GM18526 (cell line): ENCODE results near the gene FHOD1.

Experiments used
- POLR2A ChIP-seq: IDR thresholded peaks from 3 replicates; pipeline ENCODE4 v1.6.1; 2011; ENCODE audit not compliant: insufficient read length; ENCODE audit errors: extremely low read depth

Gene FHOD1

DNA sequence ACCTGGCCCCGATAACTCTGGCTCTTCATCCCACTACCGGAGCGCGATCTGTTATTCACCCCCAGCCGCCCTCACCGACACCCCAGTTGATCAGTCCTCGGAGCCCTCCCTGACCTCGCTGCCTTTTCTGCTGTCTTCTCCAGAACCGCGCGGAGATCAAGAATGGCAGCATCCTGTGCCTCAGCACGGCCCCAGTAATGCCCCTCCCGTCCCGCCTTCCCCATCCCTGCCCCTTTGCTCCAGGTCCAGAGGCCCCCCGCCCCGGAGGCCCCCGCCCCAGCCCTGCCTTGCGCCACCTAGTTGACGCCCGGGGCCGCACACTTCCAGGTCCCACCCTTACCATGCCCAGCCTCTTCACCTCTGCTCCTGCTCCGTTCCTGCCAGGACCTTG, 47.5 kb downstream of the FHOD1 start:
- no peak for TF ChIP-seq POLR2A

DNA sequence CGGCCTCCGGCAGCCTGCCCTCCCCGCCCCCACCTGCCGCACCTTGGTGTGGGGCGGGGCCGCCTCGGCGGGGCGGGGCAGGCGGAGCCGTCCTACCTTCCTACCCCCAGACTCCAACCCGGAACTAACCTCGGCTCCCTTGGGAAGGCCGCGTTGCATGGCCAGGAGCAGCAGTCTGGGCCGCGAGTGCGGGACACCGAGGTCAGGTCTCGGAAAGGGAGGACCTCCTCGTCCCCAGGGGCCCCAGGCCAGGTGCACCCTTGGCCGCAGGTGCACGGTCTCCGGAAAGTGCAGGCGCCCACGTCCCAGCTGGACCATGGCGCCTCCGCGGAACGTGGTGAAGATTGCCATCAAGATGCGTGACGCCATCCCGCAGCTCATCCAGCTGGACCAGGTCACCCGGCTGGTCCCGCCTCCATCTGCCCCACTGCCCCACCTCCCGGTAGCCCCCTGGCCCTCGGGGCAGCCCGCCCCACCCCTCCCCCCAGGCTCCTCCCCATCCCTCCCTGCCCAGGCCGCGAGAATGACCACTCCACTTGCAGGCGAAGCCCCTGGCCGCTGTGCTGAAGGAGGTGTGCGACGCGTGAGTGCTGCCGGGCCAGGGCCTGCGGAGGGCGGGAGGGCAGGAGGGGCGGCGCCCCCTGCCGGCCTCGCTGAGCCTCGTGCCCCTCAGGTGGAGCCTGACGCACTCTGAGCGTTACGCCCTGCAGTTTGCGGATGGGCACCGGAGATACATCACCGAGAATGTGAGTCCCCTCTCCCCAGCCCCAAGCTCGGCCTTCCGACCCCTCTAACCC, 48.1 kb downstream of the FHOD1 start, which contains the start of gene ELMO3:
Gene ELMO3 (plus strand): TSS at position 121 of the 797 bp plus-strand sequence. CDS start 196 bp downstream, at position 317.
- no peak for TF ChIP-seq POLR2A

DNA sequence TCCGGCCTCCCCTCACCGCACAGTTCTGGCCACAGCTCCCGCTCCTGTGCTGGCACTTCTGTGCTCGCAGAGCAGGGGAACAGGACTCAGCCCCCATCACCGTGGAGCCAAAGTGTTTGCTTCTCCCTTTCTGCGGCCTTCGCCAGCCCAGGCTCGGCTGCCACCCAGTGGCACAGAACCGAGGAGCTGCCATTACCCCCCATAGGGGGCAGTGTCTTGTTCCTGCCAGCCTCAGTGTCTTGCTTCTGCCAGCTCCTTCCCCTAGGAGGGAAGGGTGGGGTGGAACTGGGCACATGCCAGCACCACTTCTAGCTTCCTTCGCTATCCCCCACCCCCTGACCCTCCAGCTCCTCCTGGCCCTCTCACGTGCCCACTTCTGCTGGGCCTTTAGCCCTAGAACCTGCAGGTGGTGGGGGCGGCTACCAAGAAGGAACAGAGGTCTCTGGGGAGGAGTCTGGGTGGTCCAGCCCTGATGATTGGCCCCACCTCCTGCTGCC, 49.0 kb downstream of the FHOD1 start:
- no peak for TF ChIP-seq POLR2A

DNA sequence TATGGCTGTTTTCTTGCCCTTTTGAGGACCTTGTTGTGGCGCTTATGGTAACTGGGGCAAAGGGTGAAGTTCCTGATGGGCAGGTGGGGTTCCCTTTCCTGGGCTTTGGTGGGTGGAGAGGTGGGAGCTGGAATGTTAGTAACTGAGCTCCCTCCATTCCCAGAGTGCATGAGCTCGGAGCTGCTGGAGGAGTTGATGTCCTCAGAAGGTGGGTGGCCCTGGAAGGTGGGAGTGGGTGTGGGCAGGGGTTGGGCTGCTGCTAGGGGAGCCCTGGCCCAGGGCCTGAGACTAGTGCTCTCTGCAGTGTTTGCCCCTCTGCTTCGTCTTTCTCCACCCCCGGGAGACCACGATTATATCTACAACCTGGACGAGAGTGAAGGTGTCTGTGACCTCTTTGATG, 49.6 kb downstream of the FHOD1 start:
- no peak for TF ChIP-seq POLR2A

DNA sequence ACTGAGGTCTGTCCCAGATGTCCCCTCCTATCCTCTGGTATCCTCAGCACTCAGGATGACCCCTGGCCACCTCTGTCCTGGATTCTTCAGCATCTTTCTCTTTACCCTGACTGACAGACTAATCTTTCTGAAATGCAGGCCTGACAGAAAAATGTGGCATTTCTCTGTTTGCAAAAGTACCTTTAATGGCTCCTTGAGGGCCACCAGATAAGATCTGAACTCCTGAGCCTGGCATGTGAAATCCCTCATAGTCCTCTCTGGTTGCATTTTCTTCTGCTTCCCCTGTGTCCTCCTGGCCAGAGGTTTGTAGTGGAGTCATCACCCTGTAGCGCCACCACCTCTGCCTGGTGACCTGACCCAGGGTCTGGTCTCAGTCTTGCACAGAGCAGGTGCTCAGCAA, 50.4 kb downstream of the FHOD1 start:
- TF ChIP-seq POLR2A = no peak

DNA sequence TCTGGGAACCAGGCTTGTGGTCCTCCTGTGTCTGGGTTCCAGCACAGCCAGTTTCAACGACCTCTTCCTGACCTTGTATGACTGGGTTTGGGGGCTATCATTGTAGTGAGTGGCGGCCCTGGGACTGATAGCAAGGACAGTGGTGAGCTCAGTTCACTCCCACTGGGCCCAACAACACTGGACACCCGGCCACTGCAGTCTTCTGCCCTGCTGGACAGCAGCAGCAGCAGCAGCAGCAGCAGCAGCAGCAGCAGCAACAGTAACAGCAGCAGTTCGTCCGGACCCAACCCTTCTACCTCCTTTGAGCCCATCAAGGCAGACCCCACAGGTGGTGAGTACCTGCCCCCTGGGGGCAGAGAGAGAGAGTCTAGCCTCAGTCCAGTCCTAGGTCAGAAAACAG, 51.6 kb downstream of the FHOD1 start:
- TF ChIP-seq POLR2A = no peak

DNA sequence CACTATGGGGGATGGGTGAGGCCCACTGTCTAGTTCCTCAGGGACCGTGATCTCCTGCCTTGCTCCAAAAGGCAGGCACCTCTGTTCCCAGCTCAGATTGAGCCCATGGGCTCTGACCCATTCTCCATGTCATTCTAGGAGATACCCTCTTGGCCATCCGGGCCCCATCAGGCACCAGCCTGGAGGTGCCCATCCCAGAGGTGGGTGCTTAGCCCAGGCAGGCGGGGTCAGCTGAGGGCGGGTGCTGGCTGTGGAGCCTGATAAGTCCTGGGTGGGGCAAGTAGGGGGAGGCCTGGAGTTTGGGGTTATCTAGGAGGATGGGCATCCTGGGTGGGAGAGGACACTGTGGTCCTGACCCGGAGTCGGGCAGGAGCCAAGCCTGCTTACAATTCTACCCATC, 53.0 kb downstream of the FHOD1 start:
- TF ChIP-seq POLR2A = no peak

DNA sequence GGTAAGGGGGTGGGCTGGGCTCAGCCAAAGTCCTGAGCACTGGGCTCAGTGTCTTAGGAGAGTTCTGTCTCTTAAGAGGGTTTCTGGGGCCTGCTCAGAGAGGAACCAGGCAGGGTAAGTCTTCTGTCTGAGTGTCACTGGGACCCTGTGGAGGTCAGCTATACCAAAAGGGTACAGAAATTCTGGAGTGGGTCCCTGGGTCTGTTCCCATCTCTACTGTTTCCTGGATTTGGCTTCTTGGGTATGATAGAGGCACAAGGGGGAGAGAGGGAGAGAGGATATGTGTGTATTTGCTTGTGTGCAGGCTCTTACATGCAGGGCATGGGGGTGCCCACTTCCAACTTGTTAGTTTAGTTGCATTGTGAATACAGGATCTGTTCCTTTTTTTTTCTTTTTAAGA, 53.7 kb downstream of the FHOD1 start:
- TF ChIP-seq POLR2A = no peak

DNA sequence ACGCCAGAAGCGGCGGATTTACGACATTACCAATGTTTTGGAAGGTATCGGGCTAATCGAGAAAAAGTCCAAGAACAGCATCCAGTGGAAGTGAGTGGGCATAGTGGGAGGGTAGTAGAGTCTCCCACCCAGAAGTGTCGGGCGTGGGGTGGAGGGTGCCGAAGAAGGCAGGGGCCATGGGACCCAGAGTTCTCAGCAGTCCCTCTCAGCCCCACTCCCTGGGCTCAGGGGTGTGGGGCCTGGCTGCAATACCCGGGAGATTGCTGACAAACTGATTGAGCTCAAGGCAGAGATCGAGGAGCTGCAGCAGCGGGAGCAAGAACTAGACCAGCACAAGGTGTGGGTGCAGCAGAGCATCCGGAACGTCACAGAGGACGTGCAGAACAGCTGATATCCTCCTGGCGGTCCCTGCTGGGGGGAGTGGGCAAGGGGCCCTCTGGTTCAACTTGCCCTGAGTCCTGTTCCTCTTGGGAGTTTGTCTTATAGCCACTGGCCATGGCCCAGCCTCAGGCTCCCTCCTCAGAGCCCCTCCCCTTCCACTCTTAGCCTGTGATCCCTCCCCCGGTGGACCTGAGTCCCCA, 54.4 kb downstream of the FHOD1 start:
- no peak for TF ChIP-seq POLR2A

DNA sequence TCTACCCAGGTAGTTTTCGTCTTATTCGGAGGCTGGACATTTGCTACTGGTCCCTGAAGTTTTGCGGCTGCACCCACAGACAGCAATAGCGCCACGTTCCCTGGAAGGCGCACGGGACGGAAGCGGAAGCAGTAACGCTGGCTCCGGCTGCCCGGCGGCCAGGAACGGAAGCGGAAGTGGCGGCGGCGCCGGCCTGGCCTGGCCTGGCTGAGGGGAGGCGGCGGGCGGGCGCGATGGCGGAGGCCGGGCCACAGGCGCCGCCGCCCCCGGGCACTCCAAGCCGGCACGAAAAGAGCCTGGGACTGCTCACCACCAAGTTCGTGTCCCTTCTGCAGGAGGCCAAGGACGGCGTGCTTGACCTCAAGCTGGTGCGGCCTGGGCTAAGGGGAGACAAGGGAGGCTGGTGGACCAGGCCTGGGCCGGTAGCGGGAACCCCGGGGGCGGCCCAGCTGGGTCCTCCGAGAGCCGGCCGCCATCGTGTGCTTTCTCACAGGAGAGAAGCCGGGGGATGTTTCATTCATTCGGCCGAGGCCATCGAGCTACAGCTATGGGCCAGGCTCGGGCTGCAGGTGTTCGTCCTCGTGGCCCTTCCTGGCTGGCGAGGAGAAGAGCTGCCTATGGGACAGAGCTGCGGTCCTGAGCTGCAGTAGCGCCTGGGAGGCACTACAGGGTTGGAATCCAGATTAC, 55.1 kb downstream of the FHOD1 start, which contains the start of gene E2F4:
Gene E2F4 (plus strand): TSS at position 161 of the 687 bp plus-strand sequence. CDS start 73 bp downstream, at position 234.
- peak; percentile 80 for TF ChIP-seq POLR2A

DNA sequence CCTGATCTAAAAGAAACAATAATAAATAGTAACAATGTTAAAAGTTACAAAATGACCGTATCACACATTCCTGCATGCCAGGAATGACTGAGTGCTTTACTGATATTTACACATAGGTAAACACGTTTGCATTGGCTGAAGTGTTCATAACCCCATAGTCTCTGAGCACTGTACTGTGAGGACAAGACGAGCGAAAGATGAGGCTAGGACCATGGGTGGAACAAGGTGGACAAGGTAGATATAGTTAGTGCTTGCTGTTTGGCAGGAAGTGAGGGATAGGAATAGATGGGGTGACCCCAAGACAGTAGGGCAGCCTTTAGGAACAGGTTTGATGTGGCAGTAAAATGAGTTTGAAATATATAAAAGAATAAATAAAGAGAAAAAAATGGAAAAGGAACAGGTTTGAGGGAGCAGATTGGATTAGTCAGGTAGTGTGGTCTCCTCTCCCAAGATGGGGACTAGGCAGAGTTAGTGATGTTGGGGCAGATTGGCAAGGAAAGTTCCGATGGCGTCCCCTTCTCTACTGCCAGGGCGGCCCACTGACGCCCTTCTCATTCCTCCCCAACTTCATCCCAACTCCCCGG, 55.8 kb downstream of the FHOD1 start:
- TF ChIP-seq POLR2A = no peak

DNA sequence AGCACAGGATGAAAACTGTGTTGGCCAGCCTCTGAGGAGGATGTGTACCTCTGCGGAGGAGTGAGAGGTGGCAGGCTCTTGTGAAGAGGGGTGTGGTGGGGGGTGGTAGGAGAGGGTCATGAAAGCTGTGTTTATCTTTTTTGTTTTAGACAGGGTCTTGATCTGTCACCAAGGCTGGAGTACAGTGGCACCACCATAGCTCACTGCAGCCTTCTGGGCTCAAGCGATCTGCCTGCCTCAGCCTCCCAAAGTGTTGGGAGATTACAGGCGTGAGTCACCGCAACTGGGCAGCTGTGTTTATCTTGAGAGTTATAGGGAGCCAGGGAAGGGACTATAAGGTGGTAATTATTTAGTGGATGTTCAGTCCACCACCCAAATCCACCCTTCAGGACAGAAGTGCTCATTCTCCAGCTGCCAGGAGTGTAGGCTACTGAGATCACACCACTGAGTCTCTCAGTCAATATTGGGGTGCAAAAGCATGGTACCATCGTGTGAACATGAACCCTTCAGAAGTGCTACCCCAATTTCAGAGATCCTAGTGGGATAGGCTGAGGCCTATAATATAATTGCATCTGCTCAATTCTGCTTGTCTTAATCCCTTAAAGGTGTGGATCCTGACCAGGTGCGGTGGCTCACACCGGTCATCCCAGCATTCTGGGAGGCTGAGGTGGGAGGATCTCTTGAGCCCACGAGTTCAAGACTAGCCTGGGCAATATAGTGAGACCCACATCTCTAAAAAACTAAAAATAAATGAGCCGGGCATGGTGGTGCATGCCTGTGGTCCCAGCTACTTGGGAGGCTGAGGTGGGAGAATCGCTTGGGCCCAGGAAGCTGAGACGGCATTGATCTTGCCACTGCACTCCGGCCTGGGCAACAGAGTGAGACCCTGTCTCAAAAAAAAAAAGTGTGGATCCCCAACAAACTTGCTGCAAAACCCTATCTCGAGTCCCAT, 56.6 kb downstream of the FHOD1 start:
- TF ChIP-seq POLR2A = no peak

DNA sequence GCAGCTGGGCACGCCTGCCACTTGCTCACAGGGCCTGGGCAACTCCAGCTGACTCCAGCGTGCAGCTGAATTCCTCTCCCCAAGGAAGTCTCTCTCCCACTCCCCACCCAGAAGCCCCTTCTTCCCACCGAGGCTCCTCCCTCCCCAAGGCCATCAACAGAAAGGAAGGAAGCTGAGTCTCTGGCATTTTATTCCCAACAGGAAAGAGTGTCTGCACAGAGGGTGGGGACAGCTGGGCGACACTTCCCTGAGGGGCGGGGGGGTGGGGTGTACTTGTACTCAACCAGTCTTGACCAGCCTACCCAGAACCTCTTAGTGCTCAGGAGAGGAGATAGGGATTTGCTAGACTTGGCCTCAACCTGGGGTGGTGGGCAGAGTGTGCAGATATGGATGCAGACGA, 57.2 kb downstream of the FHOD1 start, which contains the start of gene EXOC3L1:
Gene EXOC3L1 (minus strand): TSS at position 96 of the 400 bp plus-strand sequence. CDS start 460 bp downstream, outside the sequence.
- no peak for TF ChIP-seq POLR2A

DNA sequence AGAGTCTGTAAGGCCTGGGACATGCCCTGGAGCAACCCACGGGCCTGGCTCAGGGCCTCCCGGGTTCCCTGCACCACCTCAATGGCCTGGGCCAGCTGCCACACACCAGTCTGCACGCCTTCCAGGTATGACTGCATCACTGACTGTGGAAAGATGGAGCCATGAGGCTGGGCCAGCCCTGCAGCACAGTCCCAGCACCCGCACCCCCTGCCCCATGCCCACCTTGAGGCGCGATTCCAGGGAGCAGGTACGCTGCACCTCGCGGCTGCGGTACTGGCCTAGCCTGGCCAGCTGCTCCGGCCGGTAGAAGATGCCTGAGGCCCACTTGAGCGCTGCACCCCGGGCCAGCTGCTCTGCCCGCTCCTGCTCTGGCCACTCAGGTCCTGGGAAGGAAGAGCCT, 58.5 kb downstream of the FHOD1 start:
- TF ChIP-seq POLR2A = no peak
